K562 (cell line): ENCODE measurements around the gene SLC35B1. TPM values are rescaled to one million over a fixed set of nuclear protein-coding genes. Genes with fewer than 3 reads are reported as not detected.

Experiments
- CTBP1 ChIP-seq: fragments of 450-650 bp; IDR thresholded peaks from 2 replicates; pipeline ENCODE4 v1.6.1; 2016; ENCODE audit warnings: borderline replicate concordance
- DEAF1 ChIP-seq: fragments of 450-650 bp; formaldehyde crosslinking; IDR thresholded peaks from 2 replicates; pipeline ENCODE4 v1.4.0; 2020; ENCODE audit warnings: mild to moderate bottlenecking, moderate library complexity
- ELK3 ChIP-seq: fragments of 450-650 bp; formaldehyde crosslinking; IDR thresholded peaks from 2 replicates; pipeline ENCODE4 v1.4.0; 2020; ENCODE audit warnings: mild to moderate bottlenecking
- KLF13 ChIP-seq: fragments of 450-650 bp; IDR thresholded peaks from 2 replicates; pipeline ENCODE4 v1.6.1; 2016; ENCODE audit warnings: missing genetic modification characterization, low read depth, mild to moderate bottlenecking, missing compliant biosample characterization, moderate library complexity, borderline replicate concordance
- POLR2H ChIP-seq: IDR thresholded peaks from 2 replicates; pipeline ENCODE4 v1.6.1; 2016; ENCODE audit warnings: missing genetic modification characterization, low read depth, mild to moderate bottlenecking, control low read depth, missing compliant biosample characterization, moderate library complexity
- RNF2 ChIP-seq: sonication (generic); IDR thresholded peaks from 2 replicates; pipeline ENCODE4 v1.6.1; 2016
- TFAP4 ChIP-seq: sonication (generic); formaldehyde crosslinking; IDR thresholded peaks from 2 replicates; pipeline ENCODE4 v1.8.0; 2022; ENCODE audit warnings: missing genetic modification reagents, mild to moderate bottlenecking, moderate library complexity, borderline replicate concordance
- THAP12 ChIP-seq: fragments of 250-450 bp; sonication (Bioruptor Pico); IDR thresholded peaks from 2 replicates; pipeline ENCODE4 v1.9.0; 2021; ENCODE audit warnings: mild to moderate bottlenecking, inconsistent platforms
- ZNF140 ChIP-seq: fragments of 250-450 bp; sonication (Bioruptor Pico); IDR thresholded peaks from 2 replicates; pipeline ENCODE4 v1.8.0; 2021; ENCODE audit warnings: moderate library complexity, mild to moderate bottlenecking, inconsistent platforms
- polyA plus RNA-seq, 8 experiments: library from polyadenylated mRNA; depleted of rRNA in 4 of 8; stranded (reverse) in 5 of 8; unstranded in 3 of 8; fragments of >200 nt; fragmentation: Nextera tagmentation in 2 of 8; fragmentation: Illumina TruSeq in 1 of 8; extraction: Ambion mirVana in 2 of 8; extraction: Trizol in 1 of 8; gene quantifications; 2 replicates each; pipeline versions ENCODE4 v1.2.1 to v1.2.3, GENCODE V29; 2011 to 2014; ENCODE audit warnings: inconsistent platforms in 1 of 8, missing spikeins in 1 of 8
- total RNA-seq, 7 experiments: library from RNA; depleted of rRNA in 6 of 7; stranded (reverse); fragments of >200 nt in 6 of 7; fragmentation: Illumina TruSeq in 2 of 7; extraction: Trizol in 2 of 7; gene quantifications; 2 replicates each; pipeline versions ENCODE4 v1.2.1 to v1.2.3, GENCODE V29; 2011 to 2021; ENCODE audit warnings: low replicate concordance in 1 of 7

Gene SLC35B1
- total and polyA plus RNA-seq, 9 of the 15 experiments (the other 6 are each of a cell fraction or from before 2014, with no cell fraction given): 51.4 to 87.9 (median 66.3) TPM

GRCh38 chr17:49677933-49678847 lies 29.6 kb downstream of the SLC35B1 start, which contains the start of gene SPOP (continued):
- no peak for TF ChIP-seq DEAF1 (CRISPR knock-in tag)
- peak; percentile 80 for TF ChIP-seq RNF2
- no peak for TF ChIP-seq KLF13 (tag)
- TF ChIP-seq THAP12 (CRISPR knock-in tag): no peak
- TF ChIP-seq ELK3 (CRISPR knock-in tag): no peak
- TF ChIP-seq TFAP4 (CRISPR knock-in tag): peak; percentile 97
- no peak for TF ChIP-seq ZNF140
- TF ChIP-seq CTBP1: peak; percentile 40; the same call in 1 of the 2 replicates
- no peak; the same call in 1 of the 2 replicates for TF ChIP-seq POLR2H (tag)
